ENCODE data around the gene PTPRR. TPM values are rescaled to one million over a fixed set of nuclear protein-coding genes. Genes with fewer than 3 reads are reported as not detected.

PTPRR gene
- total RNA-seq, 4 donors from 2014 or later, result 0.19 TPM; not detected in 3

DNA sequence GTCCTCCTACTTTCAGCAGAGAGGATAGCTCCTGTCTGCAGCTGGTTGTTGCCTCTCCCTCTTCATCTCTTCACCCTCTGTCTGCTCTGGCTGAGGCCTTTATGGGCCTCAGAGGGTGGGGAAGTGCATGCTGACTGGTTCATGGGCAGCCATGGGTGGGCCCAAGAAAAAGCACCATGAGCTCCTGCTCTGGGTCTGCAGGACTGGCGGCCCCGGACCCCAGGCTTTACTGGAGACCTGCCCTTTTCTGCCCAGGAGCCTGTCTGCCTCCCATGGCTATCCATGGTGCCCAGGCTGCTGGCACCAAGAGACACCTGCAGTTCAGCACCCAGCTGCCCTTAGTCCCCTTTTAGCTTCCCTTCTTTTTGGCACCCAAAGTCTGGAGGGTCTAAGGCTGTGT, 137.1 kb downstream of the PTPRR start:
- H3K27ac ChIP-seq, result no peak overlapping the region
- H3K36me3 ChIP-seq, result no peaks in the 10 kb centered on the region
- intact Hi-C loops (cut with DNase I), result no loop called here
- H3K4me1 ChIP-seq, result no peaks in the 10 kb centered on the region
- H3K27me3 ChIP-seq, result no peaks in the 10 kb centered on the region
- 83% methylated on average over 2 of the region's 2 CpGs; no CpG with 5 or more reads in 1 of the 2 donors for WGBS, 2 donors
- TF ChIP-seq, protein P1, sequence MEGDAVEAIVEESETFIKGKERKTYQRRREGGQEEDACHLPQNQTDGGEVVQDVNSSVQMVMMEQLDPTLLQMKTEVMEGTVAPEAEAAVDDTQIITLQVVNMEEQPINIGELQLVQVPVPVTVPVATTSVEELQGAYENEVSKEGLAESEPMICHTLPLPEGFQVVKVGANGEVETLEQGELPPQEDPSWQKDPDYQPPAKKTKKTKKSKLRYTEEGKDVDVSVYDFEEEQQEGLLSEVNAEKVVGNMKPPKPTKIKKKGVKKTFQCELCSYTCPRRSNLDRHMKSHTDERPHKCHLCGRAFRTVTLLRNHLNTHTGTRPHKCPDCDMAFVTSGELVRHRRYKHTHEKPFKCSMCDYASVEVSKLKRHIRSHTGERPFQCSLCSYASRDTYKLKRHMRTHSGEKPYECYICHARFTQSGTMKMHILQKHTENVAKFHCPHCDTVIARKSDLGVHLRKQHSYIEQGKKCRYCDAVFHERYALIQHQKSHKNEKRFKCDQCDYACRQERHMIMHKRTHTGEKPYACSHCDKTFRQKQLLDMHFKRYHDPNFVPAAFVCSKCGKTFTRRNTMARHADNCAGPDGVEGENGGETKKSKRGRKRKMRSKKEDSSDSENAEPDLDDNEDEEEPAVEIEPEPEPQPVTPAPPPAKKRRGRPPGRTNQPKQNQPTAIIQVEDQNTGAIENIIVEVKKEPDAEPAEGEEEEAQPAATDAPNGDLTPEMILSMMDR (IDR thresholded peaks at IDR 0.05), result no peak
- no peak for TF ChIP-seq POLR2A (IDR thresholded peaks at IDR 0.05)
- no peak for DNase-seq
- H3K9me3 ChIP-seq, result no peaks in the 10 kb centered on the region
- no peak overlapping the region for H3K4me3 ChIP-seq

DNA sequence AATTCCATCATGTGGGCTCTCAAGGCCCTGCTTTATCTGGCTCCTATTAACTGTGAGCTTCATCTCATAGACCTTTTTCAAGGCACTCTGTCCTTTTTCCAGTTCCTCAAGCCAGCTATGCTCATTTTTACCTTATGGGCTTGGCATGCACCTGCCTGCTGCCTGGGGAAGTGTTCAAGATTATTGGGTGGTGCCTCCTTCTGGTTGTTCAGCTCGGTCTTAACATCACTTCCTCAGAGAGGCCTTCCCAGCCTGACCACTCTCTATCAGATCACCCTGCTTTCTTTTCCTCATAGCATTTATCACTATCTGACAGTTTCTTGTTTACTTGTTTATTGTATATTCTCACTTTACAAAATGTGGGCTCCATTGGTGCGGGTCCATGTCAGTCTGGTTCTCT, 141.3 kb downstream of the PTPRR start:
- Histone ChIP-seq H3K27ac (no peak overlapping the region), H3K4me1 (no peaks in the 10 kb centered on the region), H3K4me3 (no peak overlapping the region), H3K9me3 (no peaks in the 10 kb centered on the region), H3K36me3 (no peaks in the 10 kb centered on the region), H3K27me3 (no peaks in the 10 kb centered on the region)
- TF ChIP-seq, protein P1 (IDR thresholded peaks at IDR 0.05), result no peak
- no peak for TF ChIP-seq POLR2A (IDR thresholded peaks at IDR 0.05)
- intact Hi-C loops (cut with DNase I), result no loop called here
- WGBS, 2 donors, result 66 to 76% methylated on average over 2 of the region's 2 CpGs
- DNase-seq, result no peak

DNA sequence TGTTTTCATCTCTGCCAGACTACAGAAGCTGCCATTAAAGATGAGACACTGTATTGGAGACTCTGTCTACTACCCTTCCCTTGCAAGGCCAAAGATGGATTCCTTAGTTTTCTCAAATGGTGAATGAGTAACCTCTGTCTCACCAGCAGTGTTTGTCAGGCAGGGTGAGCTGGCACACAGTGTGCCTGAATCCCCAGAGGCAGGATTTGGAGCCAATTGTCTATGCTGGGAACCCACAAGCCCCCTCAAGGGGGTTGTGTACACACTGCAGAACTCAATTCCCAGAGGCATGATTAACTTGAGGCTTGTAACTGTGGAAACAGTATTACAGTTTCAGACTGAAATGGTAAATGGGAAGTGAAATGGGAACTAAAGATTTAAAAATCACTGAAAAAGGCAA, 146.5 kb downstream of the PTPRR start:
- H3K36me3 ChIP-seq, result no peaks in the 10 kb centered on the region
- no peak for TF ChIP-seq POLR2A (IDR thresholded peaks at IDR 0.05)
- TF ChIP-seq, protein P1 (IDR thresholded peaks at IDR 0.05), result no peak
- H3K4me3 ChIP-seq, result no peak overlapping the region
- no peaks in the 10 kb centered on the region for H3K27me3 ChIP-seq
- DNase-seq, result no peak
- intact Hi-C loops (cut with DNase I), result no loop called here
- no peaks in the 10 kb centered on the region for H3K4me1 ChIP-seq
- no peaks in the 10 kb centered on the region for H3K9me3 ChIP-seq
- H3K27ac ChIP-seq, result no peak overlapping the region

DNA sequence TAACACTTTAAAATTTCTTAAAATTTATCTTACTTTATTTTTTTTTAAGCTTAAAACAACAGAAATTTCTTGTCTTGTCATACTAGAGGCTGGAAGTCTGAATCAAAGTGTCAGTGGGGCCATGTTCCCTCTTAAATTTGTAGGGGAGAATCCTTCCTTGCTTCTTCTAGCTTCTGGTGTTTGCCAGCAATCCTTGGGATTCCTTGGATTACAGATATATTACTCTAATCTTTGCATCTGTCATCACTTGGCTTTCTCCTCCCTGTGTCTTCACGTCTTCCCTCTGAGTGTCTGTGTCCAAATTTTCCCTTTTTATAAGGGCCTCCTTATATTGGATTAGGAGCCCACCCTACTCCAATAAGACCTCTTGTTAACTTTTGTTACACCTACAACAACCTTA, 147.7 kb downstream of the PTPRR start:
- intact Hi-C loops (cut with DNase I), result no loop called here
- DNase-seq, result no peak

DNA sequence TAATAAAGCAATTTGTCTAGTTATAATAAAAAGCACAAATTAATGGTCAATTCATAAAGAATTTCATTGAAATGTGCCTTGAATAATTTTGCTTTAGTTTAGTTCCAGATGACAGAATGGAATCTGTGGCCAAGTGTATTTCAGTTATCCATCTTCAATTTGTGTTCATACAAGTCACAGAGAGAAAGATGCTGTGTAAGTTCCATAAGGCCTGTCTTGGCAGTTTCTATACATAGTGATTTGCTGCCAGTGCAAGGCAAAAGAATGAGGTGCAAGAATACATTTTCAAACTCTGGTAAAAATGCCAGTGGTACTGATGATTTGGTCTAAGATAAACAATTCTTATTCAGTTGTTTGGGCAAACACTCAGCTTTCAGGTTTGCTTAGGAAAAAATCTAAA, 149.0 kb downstream of the PTPRR start:
- Histone ChIP-seq H3K9me3 (no peaks in the 10 kb centered on the region), H3K4me3 (no peak overlapping the region), H3K4me1 (no peaks in the 10 kb centered on the region), H3K27ac (no peak overlapping the region), H3K36me3 (no peaks in the 10 kb centered on the region), H3K27me3 (no peaks in the 10 kb centered on the region)
- intact Hi-C loops (cut with DNase I), result no loop called here
- TF ChIP-seq, protein P1 (IDR thresholded peaks at IDR 0.05), result no peak
- no peak for TF ChIP-seq POLR2A (IDR thresholded peaks at IDR 0.05)
- no peak for DNase-seq

More for the DNA sequence above, 147.7 kb downstream of the PTPRR start:
- H3K9me3 ChIP-seq, result no peaks in the 10 kb centered on the region
- no peaks in the 10 kb centered on the region for H3K4me1 ChIP-seq
- H3K4me3 ChIP-seq, result no peak overlapping the region
- no peaks in the 10 kb centered on the region for H3K27me3 ChIP-seq
- no peak overlapping the region for H3K27ac ChIP-seq
- TF ChIP-seq POLR2A (IDR thresholded peaks at IDR 0.05), result no peak
- TF ChIP-seq, protein P1 (IDR thresholded peaks at IDR 0.05), result no peak
- 35 to 50% methylated on average over 1 of the region's 1 CpG for WGBS, 2 donors
- H3K36me3 ChIP-seq, result no peaks in the 10 kb centered on the region

All from esophagus squamous epithelium (tissue), 5 donors.